Measurements from ENCODE around the gene WDR73.

Gene WDR73

DNA sequence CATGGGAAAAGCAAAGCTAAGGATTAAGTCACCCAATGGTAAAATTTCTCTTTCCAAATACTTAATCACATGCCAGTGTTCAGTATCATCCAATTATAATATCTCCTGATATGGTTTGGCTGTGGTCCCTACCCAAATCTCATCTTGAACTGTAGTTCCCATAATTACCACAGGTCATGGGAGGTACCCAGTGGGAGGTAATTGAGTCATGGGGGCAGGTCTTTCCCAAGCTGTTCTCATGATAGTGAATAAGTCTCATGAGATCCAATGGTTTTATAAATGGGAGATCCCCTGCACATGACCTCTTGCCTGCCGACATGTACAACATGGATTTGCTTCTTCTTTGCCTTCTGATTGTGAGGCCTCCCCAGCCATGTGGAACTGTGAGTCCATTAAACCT, 30.0 kb upstream of the WDR73 start:
- H3F3A ChIP-seq (ENCODE audit: low read depth) = no peaks in the 10 kb centered on the region
- H3K4me3 ChIP-seq (ENCODE audit: low read length, poor library complexity, severe bottlenecking) = no peak overlapping the region
- H3K79me2 ChIP-seq (ENCODE audit: insufficient read depth, low read length) = no peaks in the 10 kb centered on the region
- no peak for TF ChIP-seq EZH2phosphoT487 (IDR thresholded peaks at IDR 0.05; ENCODE audit: borderline replicate concordance)
- TF ChIP-seq, protein P1, sequence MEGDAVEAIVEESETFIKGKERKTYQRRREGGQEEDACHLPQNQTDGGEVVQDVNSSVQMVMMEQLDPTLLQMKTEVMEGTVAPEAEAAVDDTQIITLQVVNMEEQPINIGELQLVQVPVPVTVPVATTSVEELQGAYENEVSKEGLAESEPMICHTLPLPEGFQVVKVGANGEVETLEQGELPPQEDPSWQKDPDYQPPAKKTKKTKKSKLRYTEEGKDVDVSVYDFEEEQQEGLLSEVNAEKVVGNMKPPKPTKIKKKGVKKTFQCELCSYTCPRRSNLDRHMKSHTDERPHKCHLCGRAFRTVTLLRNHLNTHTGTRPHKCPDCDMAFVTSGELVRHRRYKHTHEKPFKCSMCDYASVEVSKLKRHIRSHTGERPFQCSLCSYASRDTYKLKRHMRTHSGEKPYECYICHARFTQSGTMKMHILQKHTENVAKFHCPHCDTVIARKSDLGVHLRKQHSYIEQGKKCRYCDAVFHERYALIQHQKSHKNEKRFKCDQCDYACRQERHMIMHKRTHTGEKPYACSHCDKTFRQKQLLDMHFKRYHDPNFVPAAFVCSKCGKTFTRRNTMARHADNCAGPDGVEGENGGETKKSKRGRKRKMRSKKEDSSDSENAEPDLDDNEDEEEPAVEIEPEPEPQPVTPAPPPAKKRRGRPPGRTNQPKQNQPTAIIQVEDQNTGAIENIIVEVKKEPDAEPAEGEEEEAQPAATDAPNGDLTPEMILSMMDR (conservative IDR thresholded peaks at IDR 0.05; ENCODE audit: low read length) = no peak
- no peak overlapping the region for H3K4me2 ChIP-seq (ENCODE audit: low read depth, low read length, poor library complexity, severe bottlenecking)
- H3K4me1 ChIP-seq (ENCODE audit: insufficient read depth, low read length, poor library complexity, severe bottlenecking) = no peaks in the 10 kb centered on the region
- H3K9ac ChIP-seq (ENCODE audit: low read depth, low read length, poor library complexity, severe bottlenecking) = no peak overlapping the region
- H3K9me2 ChIP-seq (replicated peaks; ENCODE audit: low read depth, low read length) = no peaks in the 10 kb centered on the region
- no peaks in the 10 kb centered on the region for H3K9me3 ChIP-seq (ENCODE audit: insufficient read depth, low read depth, low read length)
- H3K36me3 ChIP-seq (ENCODE audit: insufficient read depth, low read length) = peaks cover 70% of the 10 kb centered on the region
- no peak overlapping the region for H2AFZ ChIP-seq (ENCODE audit: low read length)
- no peaks in the 10 kb centered on the region for H3K27me3 ChIP-seq (ENCODE audit: insufficient read depth, low read length, poor library complexity, severe bottlenecking)
- no peaks in the 10 kb centered on the region for H4K20me1 ChIP-seq (ENCODE audit: insufficient read depth, low read length, poor library complexity, severe bottlenecking)

DNA sequence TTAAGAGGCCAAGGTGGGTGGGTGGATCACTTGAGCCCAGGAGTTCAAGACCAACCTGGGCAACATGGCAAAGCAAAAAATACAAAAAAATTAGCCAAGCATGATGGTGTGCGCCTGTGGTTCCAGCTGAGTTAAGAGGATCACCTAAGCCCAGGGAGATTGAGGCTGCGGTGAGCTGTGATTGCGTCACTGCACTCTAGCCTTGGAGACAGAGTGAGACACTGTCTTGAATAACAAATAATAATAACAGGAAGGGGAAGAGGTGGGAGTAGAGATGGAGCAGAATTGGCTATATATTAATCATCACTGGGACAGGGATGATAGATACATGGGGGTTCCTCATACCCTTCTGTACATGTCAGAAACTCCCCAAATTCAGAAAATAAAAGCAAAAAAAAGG, 27.7 kb upstream of the WDR73 start:
- Histone ChIP-seq H2AFZ (ENCODE audit: low read length) (no peak overlapping the region), H3K27me3 (ENCODE audit: insufficient read depth, low read length, poor library complexity, severe bottlenecking) (no peaks in the 10 kb centered on the region), H3K36me3 (ENCODE audit: insufficient read depth, low read length) (peaks cover 63% of the 10 kb centered on the region; the same call in 1 of the 2 replicates), H3K4me1 (ENCODE audit: insufficient read depth, low read length, poor library complexity, severe bottlenecking) (no peaks in the 10 kb centered on the region), H3K9me2 (replicated peaks; ENCODE audit: low read depth, low read length) (no peaks in the 10 kb centered on the region), H3K4me3 (ENCODE audit: low read length, poor library complexity, severe bottlenecking) (no peak overlapping the region), H3K79me2 (ENCODE audit: insufficient read depth, low read length) (no peaks in the 10 kb centered on the region), H3F3A (ENCODE audit: low read depth) (no peaks in the 10 kb centered on the region), H3K4me2 (ENCODE audit: low read depth, low read length, poor library complexity, severe bottlenecking) (no peak overlapping the region), H3K9me3 (ENCODE audit: insufficient read depth, low read depth, low read length) (no peaks in the 10 kb centered on the region), H3K9ac (ENCODE audit: low read depth, low read length, poor library complexity, severe bottlenecking) (no peak overlapping the region), H4K20me1 (ENCODE audit: insufficient read depth, low read length, poor library complexity, severe bottlenecking) (no peaks in the 10 kb centered on the region)
- TF ChIP-seq, protein P1 (conservative IDR thresholded peaks at IDR 0.05; ENCODE audit: low read length) = no peak
- no peak for TF ChIP-seq EZH2phosphoT487 (IDR thresholded peaks at IDR 0.05; ENCODE audit: borderline replicate concordance)

DNA sequence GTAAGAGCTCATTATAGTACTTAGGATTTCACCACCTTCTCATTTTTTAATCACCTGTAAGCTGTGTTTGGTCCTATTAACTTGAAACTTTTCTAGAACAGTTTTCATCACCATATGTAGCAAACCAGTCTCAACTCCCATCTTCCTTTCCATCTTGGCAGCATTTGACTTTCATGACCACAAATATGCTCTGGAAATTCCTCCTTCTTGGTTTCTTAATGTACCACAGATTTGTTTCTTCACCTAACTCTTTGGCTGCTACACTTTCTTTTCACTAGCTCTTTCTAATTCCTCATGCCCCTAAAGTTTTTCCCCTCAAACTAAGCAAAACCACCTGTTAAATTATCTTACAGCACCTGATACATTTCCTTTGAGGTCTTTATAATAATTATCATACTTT, 17.1 kb upstream of the WDR73 start:
- no peaks in the 10 kb centered on the region for H4K20me1 ChIP-seq (ENCODE audit: insufficient read depth, low read length, poor library complexity, severe bottlenecking)
- H3K9ac ChIP-seq (ENCODE audit: low read depth, low read length, poor library complexity, severe bottlenecking) = no peak overlapping the region
- no peak overlapping the region for H3K4me3 ChIP-seq (ENCODE audit: low read length, poor library complexity, severe bottlenecking)
- peaks cover 50% of the 10 kb centered on the region; the same call in 1 of the 2 replicates for H3K36me3 ChIP-seq (ENCODE audit: insufficient read depth, low read length)
- no peaks in the 10 kb centered on the region for H3F3A ChIP-seq (ENCODE audit: low read depth)
- no peaks in the 10 kb centered on the region for H3K9me3 ChIP-seq (ENCODE audit: insufficient read depth, low read depth, low read length)
- no peaks in the 10 kb centered on the region for H3K4me1 ChIP-seq (ENCODE audit: insufficient read depth, low read length, poor library complexity, severe bottlenecking)
- TF ChIP-seq, protein P1 (conservative IDR thresholded peaks at IDR 0.05; ENCODE audit: low read length) = no peak
- no peak for TF ChIP-seq EZH2phosphoT487 (IDR thresholded peaks at IDR 0.05; ENCODE audit: borderline replicate concordance)
- H2AFZ ChIP-seq (ENCODE audit: low read length) = no peak overlapping the region
- H3K27me3 ChIP-seq (ENCODE audit: insufficient read depth, low read length, poor library complexity, severe bottlenecking) = no peaks in the 10 kb centered on the region
- H3K4me2 ChIP-seq (ENCODE audit: low read depth, low read length, poor library complexity, severe bottlenecking) = no peak overlapping the region
- no peaks in the 10 kb centered on the region for H3K9me2 ChIP-seq (replicated peaks; ENCODE audit: low read depth, low read length)
- H3K79me2 ChIP-seq (ENCODE audit: insufficient read depth, low read length) = no peaks in the 10 kb centered on the region

All from Loucy (cell line).